ENCODE measurements around the gene KIAA0930. TPM values are rescaled to one million over a fixed set of nuclear protein-coding genes. Genes with fewer than 3 reads are reported as not detected.

KIAA0930 gene
- total RNA-seq, 6 experiments from 2014 or later: 53.9 to 70.1 (median 57.8) TPM

DNA sequence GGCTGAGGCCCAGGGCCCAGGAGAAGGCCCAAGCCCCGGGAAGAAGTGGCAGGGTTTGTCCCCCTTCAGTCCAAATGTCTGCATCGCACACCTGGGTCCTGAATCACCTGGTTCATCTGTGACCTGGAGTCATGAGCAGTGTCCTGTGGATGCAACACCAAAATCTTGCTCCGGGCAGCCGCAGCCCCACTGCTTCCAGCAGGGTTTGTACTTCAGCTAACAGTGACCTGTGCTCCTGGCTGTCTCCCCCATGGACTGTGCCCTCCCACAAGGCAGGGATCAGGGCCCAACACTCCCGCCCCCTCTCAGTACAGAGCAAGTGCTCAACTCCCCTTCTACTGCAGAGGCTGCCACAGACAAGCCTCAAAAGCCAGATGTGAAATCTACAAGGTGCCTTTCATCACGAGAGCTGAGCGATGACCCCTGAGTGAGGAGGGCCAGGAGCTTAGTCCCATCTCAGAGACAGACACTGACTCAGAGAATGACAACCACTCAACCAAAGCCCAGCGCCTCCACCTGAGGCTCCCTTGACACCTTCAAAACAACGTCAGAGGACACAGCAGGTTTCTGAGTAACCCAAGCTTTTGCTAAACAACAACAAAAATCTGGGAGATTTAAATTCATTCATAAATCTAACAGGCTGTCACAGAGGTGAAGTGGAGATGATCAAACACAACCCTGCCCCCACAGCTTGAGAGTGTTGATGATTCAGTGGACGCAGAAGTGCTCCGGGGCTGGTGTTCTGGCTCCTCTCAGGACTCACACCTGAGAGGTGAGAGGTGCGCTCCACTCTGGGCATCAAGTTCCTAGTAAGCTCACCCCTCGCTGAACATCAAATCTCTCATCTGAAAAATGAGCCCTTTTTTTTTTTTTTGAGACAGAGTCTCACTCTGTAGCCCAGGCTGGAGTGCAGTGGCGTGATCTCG lies 3.4 kb downstream of the KIAA0930 start:
- no peaks in the 10 kb centered on the region for H3K9me3 Mint-ChIP-seq
- no peak for DNase-seq
- H3K4me3 Mint-ChIP-seq: no peak overlapping the region
- no peak overlapping the region for H3K27ac Mint-ChIP-seq
- TF ChIP-seq, protein P1, sequence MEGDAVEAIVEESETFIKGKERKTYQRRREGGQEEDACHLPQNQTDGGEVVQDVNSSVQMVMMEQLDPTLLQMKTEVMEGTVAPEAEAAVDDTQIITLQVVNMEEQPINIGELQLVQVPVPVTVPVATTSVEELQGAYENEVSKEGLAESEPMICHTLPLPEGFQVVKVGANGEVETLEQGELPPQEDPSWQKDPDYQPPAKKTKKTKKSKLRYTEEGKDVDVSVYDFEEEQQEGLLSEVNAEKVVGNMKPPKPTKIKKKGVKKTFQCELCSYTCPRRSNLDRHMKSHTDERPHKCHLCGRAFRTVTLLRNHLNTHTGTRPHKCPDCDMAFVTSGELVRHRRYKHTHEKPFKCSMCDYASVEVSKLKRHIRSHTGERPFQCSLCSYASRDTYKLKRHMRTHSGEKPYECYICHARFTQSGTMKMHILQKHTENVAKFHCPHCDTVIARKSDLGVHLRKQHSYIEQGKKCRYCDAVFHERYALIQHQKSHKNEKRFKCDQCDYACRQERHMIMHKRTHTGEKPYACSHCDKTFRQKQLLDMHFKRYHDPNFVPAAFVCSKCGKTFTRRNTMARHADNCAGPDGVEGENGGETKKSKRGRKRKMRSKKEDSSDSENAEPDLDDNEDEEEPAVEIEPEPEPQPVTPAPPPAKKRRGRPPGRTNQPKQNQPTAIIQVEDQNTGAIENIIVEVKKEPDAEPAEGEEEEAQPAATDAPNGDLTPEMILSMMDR (IDR thresholded peaks at IDR 0.05): no peak; the same call in 1 of the 2 replicates
- no peaks in the 10 kb centered on the region; the same call in 1 of the 2 replicates for H3K36me3 Mint-ChIP-seq (ENCODE audit: low read depth)
- H3K4me1 Mint-ChIP-seq (ENCODE audit: low read depth): peaks cover 21% of the 10 kb centered on the region
- peaks cover 2% of the 10 kb centered on the region; the same call in 1 of the 2 replicates for H3K27me3 Mint-ChIP-seq (ENCODE audit: insufficient read depth)

- no peaks in the 10 kb centered on the region for H3K9me3 Mint-ChIP-seq
- peaks cover 21% of the 10 kb centered on the region for H3K4me1 Mint-ChIP-seq (ENCODE audit: low read depth)
- no peak for DNase-seq
- no peaks in the 10 kb centered on the region; the same call in 1 of the 2 replicates for H3K36me3 Mint-ChIP-seq (ENCODE audit: low read depth)
- TF ChIP-seq, protein P1 (IDR thresholded peaks at IDR 0.05): no peak
- peaks cover 2% of the 10 kb centered on the region; the same call in 1 of the 2 replicates for H3K27me3 Mint-ChIP-seq (ENCODE audit: insufficient read depth)
- H3K27ac Mint-ChIP-seq: no peak overlapping the region
- no peak overlapping the region for H3K4me3 Mint-ChIP-seq
Observed at GRCh38 chr22:45235851-45236342, 4.8 kb downstream of the KIAA0930 start.

- Mint-ChIP-seq H3K4me3 (no peak overlapping the region), H3K27ac (no peak overlapping the region), H3K9me3 (no peaks in the 10 kb centered on the region), H3K36me3 (ENCODE audit: low read depth) (no peaks in the 10 kb centered on the region; the same call in 1 of the 2 replicates), H3K4me1 (ENCODE audit: low read depth) (peaks cover 21% of the 10 kb centered on the region), H3K27me3 (ENCODE audit: insufficient read depth) (peaks cover 2% of the 10 kb centered on the region; the same call in 1 of the 2 replicates)
- DNase-seq: no peak
- TF ChIP-seq, protein P1 (IDR thresholded peaks at IDR 0.05): no peak
Observed at GRCh38 chr22:45235101-45235777, 5.5 kb downstream of the KIAA0930 start.

GRCh38 chr22:45233827-45234226 lies 6.9 kb downstream of the KIAA0930 start:
- DNase-seq: no peak
- Mint-ChIP-seq H3K27ac (no peak overlapping the region), H3K9me3 (no peaks in the 10 kb centered on the region), H3K27me3 (ENCODE audit: insufficient read depth) (peaks cover 2% of the 10 kb centered on the region; the same call in 1 of the 2 replicates), H3K4me1 (ENCODE audit: low read depth) (peaks cover 8% of the 10 kb centered on the region), H3K4me3 (no peak overlapping the region), H3K36me3 (ENCODE audit: low read depth) (no peaks in the 10 kb centered on the region; the same call in 1 of the 2 replicates)
- TF ChIP-seq, protein P1 (IDR thresholded peaks at IDR 0.05): no peak

DNA sequence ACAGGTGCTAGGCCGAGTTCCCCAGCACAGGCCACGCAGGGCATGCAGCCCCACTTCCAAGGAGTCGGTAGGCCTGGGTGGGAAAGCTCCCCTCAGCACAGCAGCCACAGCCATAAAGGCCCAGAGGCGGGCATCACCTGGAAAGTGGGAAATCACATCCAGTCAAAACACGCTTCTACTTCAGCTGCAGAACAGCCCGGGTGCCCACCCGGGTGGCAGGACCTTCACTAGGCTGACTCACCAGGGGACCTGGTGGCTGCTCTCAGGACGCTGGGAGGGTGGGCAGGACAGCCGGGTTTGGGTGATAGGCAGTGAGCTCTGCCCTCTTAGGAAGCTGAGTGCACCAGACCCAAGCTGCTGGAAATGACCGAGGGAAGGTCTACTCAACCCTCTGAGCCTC lies 7.3 kb downstream of the KIAA0930 start:
- no peak for DNase-seq
- TF ChIP-seq, protein P1 (IDR thresholded peaks at IDR 0.05): no peak
- no peak overlapping the region for H3K4me3 Mint-ChIP-seq
- H3K9me3 Mint-ChIP-seq: no peaks in the 10 kb centered on the region
- H3K27ac Mint-ChIP-seq: no peak overlapping the region
- H3K4me1 Mint-ChIP-seq (ENCODE audit: low read depth): peaks cover 3% of the 10 kb centered on the region; the same call in 1 of the 2 replicates
- H3K27me3 Mint-ChIP-seq (ENCODE audit: insufficient read depth): peaks cover under 1% of the 10 kb centered on the region; the same call in 1 of the 2 replicates
- H3K36me3 Mint-ChIP-seq (ENCODE audit: low read depth): no peaks in the 10 kb centered on the region

Measured in HFFc6 (cell line).